GM12878 (cell line): Measurements from ENCODE around the gene ATP10D. TPM values are rescaled to one million over a fixed set of nuclear protein-coding genes. Genes with fewer than 3 reads are reported as not detected.

Experiments used
- ATF7 ChIP-seq: fragments of 450-650 bp; IDR thresholded peaks from 2 replicates; pipeline ENCODE4 v1.6.1; 2016; ENCODE audit warnings: low read depth, mild to moderate bottlenecking
- BACH1 ChIP-seq: fragments of 450-650 bp; IDR thresholded peaks from 2 replicates; pipeline ENCODE4 v1.6.1; 2017; ENCODE audit warnings: mild to moderate bottlenecking, borderline replicate concordance
- BCL11A ChIP-seq: IDR thresholded peaks from 2 replicates; pipeline ENCODE4 v1.6.1; 2011; ENCODE audit warnings: low read depth, low read length
- BHLHE40 ChIP-seq, 2 experiments: fragments of 450-650 bp in 1 of 2; IDR thresholded peaks; 2 replicates each; pipeline ENCODE4 v1.6.1; 2011 to 2017; ENCODE audit warnings: low read depth in 2 of 2, borderline replicate concordance in 1 of 2, improper control_type of control experiment in 1 of 2, low read length in 1 of 2, mild to moderate bottlenecking in 1 of 2
- CHD2 ChIP-seq: IDR thresholded peaks from 2 replicates; pipeline ENCODE4 v1.6.1; 2011; ENCODE audit warnings: low read depth, low read length, improper control_type of control experiment, borderline replicate concordance
- IKZF2 ChIP-seq, 2 experiments: fragments of 450-650 bp; IDR thresholded peaks; 2 replicates each; pipeline ENCODE4 v1.6.1; 2017; ENCODE audit warnings: mild to moderate bottlenecking in 2 of 2, moderate library complexity in 2 of 2
- JUNB ChIP-seq: IDR thresholded peaks from 2 replicates; pipeline ENCODE4 v1.6.1; 2016; ENCODE audit warnings: antibody characterized with exemption, mild to moderate bottlenecking
- MTA2 ChIP-seq: fragments of 450-650 bp; IDR thresholded peaks from 2 replicates; pipeline ENCODE4 v1.6.1; 2016; ENCODE audit warnings: low read depth, mild to moderate bottlenecking, moderate library complexity
- NBN ChIP-seq: fragments of 450-650 bp; IDR thresholded peaks from 2 replicates; pipeline ENCODE4 v1.6.1; 2016
- NFYA ChIP-seq: IDR thresholded peaks from 2 replicates; pipeline ENCODE4 v1.6.1; 2011; ENCODE audit warnings: low read depth, mild to moderate bottlenecking, low read length, improper control_type of control experiment, borderline replicate concordance
- RAD51 ChIP-seq: fragments of 450-650 bp; IDR thresholded peaks from 2 replicates; pipeline ENCODE4 v1.6.1; 2016; ENCODE audit warnings: moderate library complexity, mild to moderate bottlenecking, inconsistent platforms
- RUNX3 ChIP-seq: IDR thresholded peaks from 2 replicates; pipeline ENCODE4 v1.6.1; 2012; ENCODE audit warnings: low read length, inconsistent platforms
- TARDBP ChIP-seq: IDR thresholded peaks from 2 replicates; pipeline ENCODE4 v1.6.1; 2016; ENCODE audit warnings: borderline replicate concordance
- ZNF384 ChIP-seq: IDR thresholded peaks from 2 replicates; pipeline ENCODE4 v1.6.1; 2012; ENCODE audit warnings: low read depth, mild to moderate bottlenecking, low read length, improper control_type of control experiment, borderline replicate concordance
- polyA plus RNA-seq, 11 experiments: library from polyadenylated mRNA; depleted of rRNA in 4 of 11; unstranded in 6 of 11; stranded (reverse) in 5 of 11; fragments of >200 nt; fragmentation: Nextera tagmentation in 4 of 11; fragmentation: Illumina TruSeq in 1 of 11; extraction: Ambion mirVana in 4 of 11; extraction: Trizol in 1 of 11; gene quantifications; 1 replicate in 1 of 11; 2 replicates in 10 of 11; pipeline versions ENCODE4 v1.2.1 to v1.2.3, GENCODE V29; 2011 to 2016; ENCODE audit warnings: inconsistent platforms in 2 of 11, missing spikeins in 2 of 11, low read depth in 1 of 11
- total RNA-seq, 4 experiments: library from RNA; depleted of rRNA in 3 of 4; stranded (reverse); fragments of >200 nt in 3 of 4; fragmentation: Illumina TruSeq in 1 of 4; extraction: Trizol in 1 of 4; gene quantifications; 2 replicates each; pipeline versions ENCODE4 v1.2.1 to v1.2.3, GENCODE V29; 2013 to 2021
- TF ChIP-seq, protein P1 (sequence below): fragments of 450-650 bp; IDR thresholded peaks from 2 replicates; pipeline ENCODE4 v1.6.1; 2017; ENCODE audit warnings: mild to moderate bottlenecking, moderate library complexity
- TF ChIP-seq, protein P2 (sequence below): fragments of 450-650 bp; IDR thresholded peaks from 2 replicates; pipeline ENCODE4 v1.6.1; 2017; ENCODE audit warnings: mild to moderate bottlenecking, low read depth, inconsistent platforms; ENCODE audit not compliant: poor library complexity, severe bottlenecking
- TF ChIP-seq, protein P3 (sequence below), 3 experiments: IDR thresholded peaks in 2 of 3; conservative IDR thresholded peaks in 1 of 3; 2 replicates each; pipeline ENCODE4 v1.5.1; 2011; ENCODE audit warnings: low read depth in 3 of 3, low read length in 3 of 3, mild to moderate bottlenecking in 3 of 3, control low read depth in 2 of 3, moderate library complexity in 2 of 3, inconsistent platforms in 1 of 3, mixed read lengths in 1 of 3; ENCODE audit not compliant: control insufficient read depth in 2 of 3, insufficient read depth in 1 of 3; ENCODE audit errors: extremely low read depth in 1 of 3
- TF ChIP-seq, protein P4 (sequence below): fragments of 450-650 bp; IDR thresholded peaks from 2 replicates; pipeline ENCODE4 v1.6.1; 2017; ENCODE audit warnings: antibody characterized with exemption, mild to moderate bottlenecking, moderate library complexity

ATP10D gene
- total and polyA plus RNA-seq, 10 of the 15 experiments (the other 5 are each of a cell fraction or from before 2014, with no cell fraction given): 10.2 to 50.3 (median 19.1) TPM

DNA sequence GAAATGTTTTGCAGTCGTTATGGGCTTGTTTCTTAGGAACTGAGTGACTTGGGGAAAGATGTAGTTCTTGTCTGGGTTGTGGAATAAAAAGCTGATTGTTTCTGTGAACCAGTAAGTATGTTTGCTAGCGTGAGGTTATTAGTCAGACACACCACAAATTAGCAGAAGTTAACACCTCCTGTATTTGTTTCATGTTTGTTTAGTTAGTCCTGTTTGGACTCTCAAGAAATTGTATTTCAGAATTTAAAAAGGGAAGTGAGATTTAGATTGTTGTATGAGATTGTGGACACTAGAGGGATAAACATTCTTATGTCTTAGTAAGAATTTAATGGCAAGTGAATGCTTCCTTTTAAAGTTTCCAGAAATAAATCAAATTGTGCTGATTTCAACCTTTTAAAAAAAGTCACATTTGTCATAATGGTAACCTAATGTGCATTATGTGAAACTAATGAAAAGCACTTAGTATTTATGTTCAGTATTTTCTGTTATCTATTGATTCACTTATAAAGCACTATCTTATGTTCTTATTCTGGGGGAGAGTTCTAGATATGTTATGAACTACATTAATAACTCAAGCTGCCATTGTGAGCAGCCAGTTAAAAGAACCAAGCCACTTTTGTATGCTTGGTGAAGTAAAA is 25.6 kb downstream of the ATP10D start (continued):
- TF ChIP-seq, protein P1, sequence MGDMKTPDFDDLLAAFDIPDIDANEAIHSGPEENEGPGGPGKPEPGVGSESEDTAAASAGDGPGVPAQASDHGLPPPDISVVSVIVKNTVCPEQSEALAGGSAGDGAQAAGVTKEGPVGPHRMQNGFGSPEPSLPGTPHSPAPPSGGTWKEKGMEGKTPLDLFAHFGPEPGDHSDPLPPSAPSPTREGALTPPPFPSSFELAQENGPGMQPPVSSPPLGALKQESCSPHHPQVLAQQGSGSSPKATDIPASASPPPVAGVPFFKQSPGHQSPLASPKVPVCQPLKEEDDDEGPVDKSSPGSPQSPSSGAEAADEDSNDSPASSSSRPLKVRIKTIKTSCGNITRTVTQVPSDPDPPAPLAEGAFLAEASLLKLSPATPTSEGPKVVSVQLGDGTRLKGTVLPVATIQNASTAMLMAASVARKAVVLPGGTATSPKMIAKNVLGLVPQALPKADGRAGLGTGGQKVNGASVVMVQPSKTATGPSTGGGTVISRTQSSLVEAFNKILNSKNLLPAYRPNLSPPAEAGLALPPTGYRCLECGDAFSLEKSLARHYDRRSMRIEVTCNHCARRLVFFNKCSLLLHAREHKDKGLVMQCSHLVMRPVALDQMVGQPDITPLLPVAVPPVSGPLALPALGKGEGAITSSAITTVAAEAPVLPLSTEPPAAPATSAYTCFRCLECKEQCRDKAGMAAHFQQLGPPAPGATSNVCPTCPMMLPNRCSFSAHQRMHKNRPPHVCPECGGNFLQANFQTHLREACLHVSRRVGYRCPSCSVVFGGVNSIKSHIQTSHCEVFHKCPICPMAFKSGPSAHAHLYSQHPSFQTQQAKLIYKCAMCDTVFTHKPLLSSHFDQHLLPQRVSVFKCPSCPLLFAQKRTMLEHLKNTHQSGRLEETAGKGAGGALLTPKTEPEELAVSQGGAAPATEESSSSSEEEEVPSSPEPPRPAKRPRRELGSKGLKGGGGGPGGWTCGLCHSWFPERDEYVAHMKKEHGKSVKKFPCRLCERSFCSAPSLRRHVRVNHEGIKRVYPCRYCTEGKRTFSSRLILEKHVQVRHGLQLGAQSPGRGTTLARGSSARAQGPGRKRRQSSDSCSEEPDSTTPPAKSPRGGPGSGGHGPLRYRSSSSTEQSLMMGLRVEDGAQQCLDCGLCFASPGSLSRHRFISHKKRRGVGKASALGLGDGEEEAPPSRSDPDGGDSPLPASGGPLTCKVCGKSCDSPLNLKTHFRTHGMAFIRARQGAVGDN: 0 out of 2 replicates have a peak, but pooled peaks have one; percentile 35
- no peak for TF ChIP-seq ZNF384
- TF ChIP-seq, protein P2, sequence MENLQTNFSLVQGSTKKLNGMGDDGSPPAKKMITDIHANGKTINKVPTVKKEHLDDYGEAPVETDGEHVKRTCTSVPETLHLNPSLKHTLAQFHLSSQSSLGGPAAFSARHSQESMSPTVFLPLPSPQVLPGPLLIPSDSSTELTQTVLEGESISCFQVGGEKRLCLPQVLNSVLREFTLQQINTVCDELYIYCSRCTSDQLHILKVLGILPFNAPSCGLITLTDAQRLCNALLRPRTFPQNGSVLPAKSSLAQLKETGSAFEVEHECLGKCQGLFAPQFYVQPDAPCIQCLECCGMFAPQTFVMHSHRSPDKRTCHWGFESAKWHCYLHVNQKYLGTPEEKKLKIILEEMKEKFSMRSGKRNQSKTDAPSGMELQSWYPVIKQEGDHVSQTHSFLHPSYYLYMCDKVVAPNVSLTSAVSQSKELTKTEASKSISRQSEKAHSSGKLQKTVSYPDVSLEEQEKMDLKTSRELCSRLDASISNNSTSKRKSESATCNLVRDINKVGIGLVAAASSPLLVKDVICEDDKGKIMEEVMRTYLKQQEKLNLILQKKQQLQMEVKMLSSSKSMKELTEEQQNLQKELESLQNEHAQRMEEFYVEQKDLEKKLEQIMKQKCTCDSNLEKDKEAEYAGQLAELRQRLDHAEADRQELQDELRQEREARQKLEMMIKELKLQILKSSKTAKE: peak; percentile 94
- TF ChIP-seq BACH1: peak; percentile 96; the same call in 1 of the 2 replicates
- TF ChIP-seq RUNX3: peak; percentile 94
- TF ChIP-seq NBN: peak; percentile 95
- TF ChIP-seq, protein P3, sequence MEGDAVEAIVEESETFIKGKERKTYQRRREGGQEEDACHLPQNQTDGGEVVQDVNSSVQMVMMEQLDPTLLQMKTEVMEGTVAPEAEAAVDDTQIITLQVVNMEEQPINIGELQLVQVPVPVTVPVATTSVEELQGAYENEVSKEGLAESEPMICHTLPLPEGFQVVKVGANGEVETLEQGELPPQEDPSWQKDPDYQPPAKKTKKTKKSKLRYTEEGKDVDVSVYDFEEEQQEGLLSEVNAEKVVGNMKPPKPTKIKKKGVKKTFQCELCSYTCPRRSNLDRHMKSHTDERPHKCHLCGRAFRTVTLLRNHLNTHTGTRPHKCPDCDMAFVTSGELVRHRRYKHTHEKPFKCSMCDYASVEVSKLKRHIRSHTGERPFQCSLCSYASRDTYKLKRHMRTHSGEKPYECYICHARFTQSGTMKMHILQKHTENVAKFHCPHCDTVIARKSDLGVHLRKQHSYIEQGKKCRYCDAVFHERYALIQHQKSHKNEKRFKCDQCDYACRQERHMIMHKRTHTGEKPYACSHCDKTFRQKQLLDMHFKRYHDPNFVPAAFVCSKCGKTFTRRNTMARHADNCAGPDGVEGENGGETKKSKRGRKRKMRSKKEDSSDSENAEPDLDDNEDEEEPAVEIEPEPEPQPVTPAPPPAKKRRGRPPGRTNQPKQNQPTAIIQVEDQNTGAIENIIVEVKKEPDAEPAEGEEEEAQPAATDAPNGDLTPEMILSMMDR (IDR thresholded peaks at IDR 0.05 in 2 of 3, conservative IDR thresholded peaks at IDR 0.05 in 1 of 3; ENCODE audit: control insufficient read depth in 2 of 3, extremely low read depth in 1 of 3, insufficient read depth in 1 of 3, low read depth in 3 of 3, low read length in 3 of 3): peak in 2 of 3 experiments; percentile 2 to 42; a peak in 2 of 6 replicates
- peak; percentile 90 for TF ChIP-seq ATF7
- peak; percentile 52 to 58; a peak in 3 of 4 replicates for TF ChIP-seq BHLHE40 (IDR thresholded peaks at IDR 0.05; ENCODE audit: borderline replicate concordance in 1 of 2, low read depth in 2 of 2, low read length in 1 of 2)
- TF ChIP-seq MTA2: peak; percentile 100
- peak; percentile 96; a peak in 3 of 4 replicates for TF ChIP-seq IKZF2 (IDR thresholded peaks at IDR 0.05)
- no peak for TF ChIP-seq TARDBP
- TF ChIP-seq, protein P4, sequence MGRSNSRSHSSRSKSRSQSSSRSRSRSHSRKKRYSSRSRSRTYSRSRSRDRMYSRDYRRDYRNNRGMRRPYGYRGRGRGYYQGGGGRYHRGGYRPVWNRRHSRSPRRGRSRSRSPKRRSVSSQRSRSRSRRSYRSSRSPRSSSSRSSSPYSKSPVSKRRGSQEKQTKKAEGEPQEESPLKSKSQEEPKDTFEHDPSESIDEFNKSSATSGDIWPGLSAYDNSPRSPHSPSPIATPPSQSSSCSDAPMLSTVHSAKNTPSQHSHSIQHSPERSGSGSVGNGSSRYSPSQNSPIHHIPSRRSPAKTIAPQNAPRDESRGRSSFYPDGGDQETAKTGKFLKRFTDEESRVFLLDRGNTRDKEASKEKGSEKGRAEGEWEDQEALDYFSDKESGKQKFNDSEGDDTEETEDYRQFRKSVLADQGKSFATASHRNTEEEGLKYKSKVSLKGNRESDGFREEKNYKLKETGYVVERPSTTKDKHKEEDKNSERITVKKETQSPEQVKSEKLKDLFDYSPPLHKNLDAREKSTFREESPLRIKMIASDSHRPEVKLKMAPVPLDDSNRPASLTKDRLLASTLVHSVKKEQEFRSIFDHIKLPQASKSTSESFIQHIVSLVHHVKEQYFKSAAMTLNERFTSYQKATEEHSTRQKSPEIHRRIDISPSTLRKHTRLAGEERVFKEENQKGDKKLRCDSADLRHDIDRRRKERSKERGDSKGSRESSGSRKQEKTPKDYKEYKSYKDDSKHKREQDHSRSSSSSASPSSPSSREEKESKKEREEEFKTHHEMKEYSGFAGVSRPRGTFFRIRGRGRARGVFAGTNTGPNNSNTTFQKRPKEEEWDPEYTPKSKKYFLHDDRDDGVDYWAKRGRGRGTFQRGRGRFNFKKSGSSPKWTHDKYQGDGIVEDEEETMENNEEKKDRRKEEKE: no peak
- TF ChIP-seq RAD51: peak; percentile 33; the same call in 1 of the 2 replicates
- peak; percentile 58; the same call in 1 of the 2 replicates for TF ChIP-seq CHD2
- TF ChIP-seq NFYA: no peak
- peak; percentile 86 for TF ChIP-seq BCL11A
- peak; percentile 76 for TF ChIP-seq JUNB
